Fibroblast of lung (primary cell): ENCODE measurements around the gene CPT1C. TPM values are rescaled to one million over a fixed set of nuclear protein-coding genes. Genes with fewer than 3 reads are reported as not detected.

ENCODE experiments used
- DNase-seq, 2 donors: peaks; one replicate each; pipeline versions ENCODE4 v3.0.0 to v3.0.0-alpha.2; 2010; ENCODE audit warnings: low read depth in 2 of 2
- H2AFZ ChIP-seq: 2 replicates; pipeline ENCODE4 v1.5.1; 2012; ENCODE audit warnings: low read length, control low read depth, inconsistent platforms
- H3K27ac ChIP-seq: 2 replicates; pipeline ENCODE4 v1.5.1; 2011; ENCODE audit warnings: low read length, control low read depth; ENCODE audit not compliant: insufficient read depth
- H3K27me3 ChIP-seq: 2 replicates; pipeline ENCODE4 v1.5.1; 2011; ENCODE audit warnings: mild to moderate bottlenecking, low read length; ENCODE audit not compliant: control insufficient read depth, insufficient read depth
- H3K36me3 ChIP-seq: 2 replicates; pipeline ENCODE4 v1.5.1; 2011; ENCODE audit warnings: low read length; ENCODE audit not compliant: control insufficient read depth, insufficient read depth
- H3K4me1 ChIP-seq: 2 replicates; pipeline ENCODE4 v1.5.1; 2011; ENCODE audit warnings: low read length; ENCODE audit not compliant: control insufficient read depth, insufficient read depth; ENCODE audit errors: extremely low read depth
- H3K4me2 ChIP-seq: 2 replicates; pipeline ENCODE4 v1.5.1; 2011; ENCODE audit warnings: low read length, control low read depth; ENCODE audit not compliant: insufficient read depth; ENCODE audit errors: extremely low read depth
- H3K4me3 ChIP-seq, 4 experiments: fragments of 200-600 bp in 1 of 4; sonication (generic) in 1 of 4; replicated peaks in 1 of 4; 2 replicates each; pipeline ENCODE4 v1.5.1; 2011 to 2016; ENCODE audit warnings: low read length in 4 of 4, low read depth in 3 of 4, mild to moderate bottlenecking in 3 of 4, control low read depth in 2 of 4, inconsistent platforms in 1 of 4, mixed read lengths in 1 of 4; ENCODE audit not compliant: insufficient read depth in 1 of 4; ENCODE audit errors: control extremely low read depth in 1 of 4
- H3K79me2 ChIP-seq: 2 replicates; pipeline ENCODE4 v1.5.1; 2012; ENCODE audit warnings: mild to moderate bottlenecking, low read length, inconsistent platforms; ENCODE audit not compliant: control insufficient read depth, insufficient read depth
- H3K9ac ChIP-seq: 2 replicates; pipeline ENCODE4 v1.5.1; 2011; ENCODE audit warnings: mild to moderate bottlenecking, low read length, control low read depth; ENCODE audit not compliant: insufficient read depth
- H3K9me3 ChIP-seq: 2 replicates; pipeline ENCODE4 v1.5.1; 2012; ENCODE audit warnings: low read depth, low read length; ENCODE audit not compliant: control insufficient read depth, insufficient read depth
- H4K20me1 ChIP-seq: 2 replicates; pipeline ENCODE4 v1.5.1; 2011; ENCODE audit warnings: low read length; ENCODE audit not compliant: control insufficient read depth, insufficient read depth; ENCODE audit errors: extremely low read depth
- EZH2 ChIP-seq: IDR thresholded peaks from 2 replicates; pipeline ENCODE4 v1.5.1; 2012; ENCODE audit warnings: low read length, control low read depth, mild to moderate bottlenecking; ENCODE audit errors: missing control alignments
- polyA minus RNA-seq: library from RNA; depleted of rRNA, polyadenylated mRNA; stranded (reverse); fragments of >200 nt; gene quantifications from 2 replicates; pipeline ENCODE4 v1.2.3, GENCODE V29; 2011; ENCODE audit warnings: low replicate concordance
- polyA plus RNA-seq, 2 donors: library from polyadenylated mRNA; depleted of rRNA in 1 of 2; stranded (reverse) in 1 of 2; unstranded in 1 of 2; fragments of >200 nt; gene quantifications; 2 replicates each; pipeline ENCODE4 v1.2.1, GENCODE V29; 2011 to 2012; ENCODE audit warnings: missing spikeins in 1 of 2
- total RNA-seq: library from RNA; depleted of rRNA; stranded (reverse); fragments of >200 nt; gene quantifications from 2 replicates; pipeline ENCODE4 v1.2.1, GENCODE V29; 2014
- TF ChIP-seq, protein P1 (sequence below), 2 donors: IDR thresholded peaks in 1 of 2; conservative IDR thresholded peaks in 1 of 2; 1 replicate in 1 of 2; 2 replicates in 1 of 2; pipeline ENCODE4 v1.5.1; 2011 to 2012; ENCODE audit warnings: low read length in 2 of 2, control low read depth in 1 of 2, inconsistent platforms in 1 of 2, low read depth in 1 of 2, mild to moderate bottlenecking in 1 of 2

Gene CPT1C
- 18.0 and 31.2 TPM in 2 replicates for total RNA-seq
- 20.0 and 24.0 TPM in 2 replicates for polyA plus RNA-seq
- 28.9 and 30.9 TPM in 2 replicates for polyA plus RNA-seq (2012)
- polyA minus RNA-seq = 33.9 and 42.6 TPM in 2 replicates

GRCh38 chr19:49690656-49691242 lies at the start of gene CPT1C:
Gene CPT1C (plus strand): TSS chr19:49691116. CDS start chr19:49692253, 1,137 bp downstream.
- H3K79me2 ChIP-seq = no peaks in the 10 kb centered on the region
- H3K4me1 ChIP-seq = peaks cover 5% of the 10 kb centered on the region
- peak within 1 kb of the TSS; percentile 61 for H3K27ac ChIP-seq
- H3K4me3 ChIP-seq = peak within 1 kb of the TSS; percentile 43 to 69 (median 64)
- peak within 1 kb of the TSS; percentile 100 for H3K4me2 ChIP-seq
- TF ChIP-seq, protein P1, sequence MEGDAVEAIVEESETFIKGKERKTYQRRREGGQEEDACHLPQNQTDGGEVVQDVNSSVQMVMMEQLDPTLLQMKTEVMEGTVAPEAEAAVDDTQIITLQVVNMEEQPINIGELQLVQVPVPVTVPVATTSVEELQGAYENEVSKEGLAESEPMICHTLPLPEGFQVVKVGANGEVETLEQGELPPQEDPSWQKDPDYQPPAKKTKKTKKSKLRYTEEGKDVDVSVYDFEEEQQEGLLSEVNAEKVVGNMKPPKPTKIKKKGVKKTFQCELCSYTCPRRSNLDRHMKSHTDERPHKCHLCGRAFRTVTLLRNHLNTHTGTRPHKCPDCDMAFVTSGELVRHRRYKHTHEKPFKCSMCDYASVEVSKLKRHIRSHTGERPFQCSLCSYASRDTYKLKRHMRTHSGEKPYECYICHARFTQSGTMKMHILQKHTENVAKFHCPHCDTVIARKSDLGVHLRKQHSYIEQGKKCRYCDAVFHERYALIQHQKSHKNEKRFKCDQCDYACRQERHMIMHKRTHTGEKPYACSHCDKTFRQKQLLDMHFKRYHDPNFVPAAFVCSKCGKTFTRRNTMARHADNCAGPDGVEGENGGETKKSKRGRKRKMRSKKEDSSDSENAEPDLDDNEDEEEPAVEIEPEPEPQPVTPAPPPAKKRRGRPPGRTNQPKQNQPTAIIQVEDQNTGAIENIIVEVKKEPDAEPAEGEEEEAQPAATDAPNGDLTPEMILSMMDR (conservative IDR thresholded peaks at IDR 0.05 in 1 of 2, IDR thresholded peaks at IDR 0.05 in 1 of 2; ENCODE audit: low read depth in 1 of 2, low read length in 2 of 2) = no peak
- TF ChIP-seq EZH2 = no peak
- no peaks in the 10 kb centered on the region for H3K9me3 ChIP-seq
- peak; percentile 71 to 73 for DNase-seq
- peaks cover 10% of the 10 kb centered on the region for H3K36me3 ChIP-seq
- H4K20me1 ChIP-seq = no peaks in the 10 kb centered on the region
- H3K9ac ChIP-seq = peak within 1 kb of the TSS; percentile 55
- no peaks in the 10 kb centered on the region for H3K27me3 ChIP-seq
- H2AFZ ChIP-seq = peak within 1 kb of the TSS; percentile 77

DNA sequence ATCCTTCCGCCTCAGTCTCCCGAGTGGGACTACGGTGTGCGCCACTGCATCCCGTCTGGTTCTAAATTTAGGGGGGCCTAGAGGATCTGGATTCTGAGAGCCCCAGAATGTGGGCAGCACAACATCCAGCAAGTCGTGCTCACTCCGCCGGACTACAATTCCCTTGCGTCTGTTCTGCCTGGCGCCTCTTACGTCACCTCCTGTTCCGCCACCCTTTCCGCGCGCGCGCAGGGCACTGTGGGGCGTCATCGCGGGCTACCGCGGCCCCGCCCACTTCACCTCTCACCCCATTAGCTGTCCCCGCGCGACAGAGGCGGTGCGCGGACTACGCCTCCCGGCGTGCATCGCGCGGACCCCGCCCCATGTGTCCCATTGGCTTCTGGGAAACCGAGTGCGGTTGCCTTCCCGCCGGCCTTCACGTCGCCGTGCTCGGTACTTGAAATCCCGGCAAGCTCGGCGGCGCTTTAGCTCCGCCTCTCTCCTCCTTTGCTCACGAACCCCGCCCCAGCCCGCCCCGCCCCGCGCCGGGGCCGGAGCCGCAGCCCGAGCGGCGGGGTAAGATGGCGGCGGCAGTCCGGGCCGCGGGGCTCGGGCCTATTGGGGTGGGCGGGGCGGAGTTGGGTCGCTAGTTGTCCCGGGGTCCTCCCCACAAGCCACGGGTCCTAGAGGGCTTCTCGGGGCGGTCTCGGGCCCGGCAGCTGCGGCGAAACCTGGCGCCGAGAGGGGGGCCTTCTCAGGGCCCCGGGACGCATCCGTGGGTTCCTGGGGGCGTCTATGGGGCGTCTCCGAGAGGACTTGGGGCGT lies 49.0 kb upstream of the CPT1C start, which contains the start of gene SCAF1:
Gene SCAF1, plus strand, starts transcription at position 522 of the 804 bp plus-strand sequence. CDS start 2,818 bp downstream, outside the sequence.
- Histone ChIP-seq H3K4me3 (peak within 1 kb of the TSS; percentile 80 to 99 (median 95)), H3K4me2 (peak within 1 kb of the TSS; percentile 96), H4K20me1 (no peaks in the 10 kb centered on the region), H3K36me3 (peaks cover 10% of the 10 kb centered on the region), H2AFZ (no peak within 1 kb of the TSS), H3K9me3 (no peaks in the 10 kb centered on the region), H3K27ac (peak within 1 kb of the TSS; percentile 97), H3K79me2 (peaks cover 47% of the 10 kb centered on the region), H3K9ac (peak within 1 kb of the TSS; percentile 97), H3K27me3 (no peaks in the 10 kb centered on the region), H3K4me1 (peaks cover 7% of the 10 kb centered on the region)
- TF ChIP-seq, protein P1 (conservative IDR thresholded peaks at IDR 0.05 in 1 of 2, IDR thresholded peaks at IDR 0.05 in 1 of 2; ENCODE audit: low read depth in 1 of 2, low read length in 2 of 2) = no peak
- no peak for TF ChIP-seq EZH2
- peak; percentile 99 for DNase-seq

- H3K4me1 ChIP-seq = peaks cover 7% of the 10 kb centered on the region
- H3K27ac ChIP-seq = peak overlapping the region; percentile 97
- DNase-seq = no peak
- H3K79me2 ChIP-seq = peaks cover 53% of the 10 kb centered on the region
- peak overlapping the region; percentile 94 for H3K4me2 ChIP-seq
- peak overlapping the region; percentile 97 for H3K9ac ChIP-seq
- no peaks in the 10 kb centered on the region for H4K20me1 ChIP-seq
- H2AFZ ChIP-seq = no peak overlapping the region
- H3K9me3 ChIP-seq = no peaks in the 10 kb centered on the region
- peak overlapping the region; percentile 80 to 99 (median 95) for H3K4me3 ChIP-seq
- TF ChIP-seq EZH2 = no peak
- TF ChIP-seq, protein P1 (conservative IDR thresholded peaks at IDR 0.05 in 1 of 2, IDR thresholded peaks at IDR 0.05 in 1 of 2; ENCODE audit: low read depth in 1 of 2, low read length in 2 of 2) = no peak
- H3K36me3 ChIP-seq = peaks cover 10% of the 10 kb centered on the region
- no peaks in the 10 kb centered on the region for H3K27me3 ChIP-seq
Measured at GRCh38 chr19:49642492-49643035, 48.4 kb upstream of the CPT1C start.
